Heart right ventricle (tissue), 16 donors: ENCODE measurements around the gene STAG2. TPM values are rescaled to one million over a fixed set of nuclear protein-coding genes. Genes with fewer than 3 reads are reported as not detected.

ENCODE experiments used
- ATAC-seq, 8 donors: fragments of 200-7000 bp; cut with Tn5 transposase; one replicate each; pipeline ENCODE4 v1.9.1; 2020; ENCODE audit warnings: mild to moderate bottlenecking in 8 of 8, moderate library complexity in 8 of 8, moderate number of reproducible peaks in 1 of 8
- DNase-seq, 2 donors: peaks; one replicate each; pipeline ENCODE4 v3.0.0-alpha.2; 2020
- H3K27ac ChIP-seq, 10 donors: fragments of 200-600 bp; sonication (generic) in 2 of 10; one replicate each; pipeline versions ENCODE4 v1.5.0 to v1.8.0; 2020 to 2022; ENCODE audit warnings: mild to moderate bottlenecking in 3 of 10
- H3K27me3 ChIP-seq, 7 donors: fragments of 200-600 bp; one replicate each; pipeline ENCODE4 v1.8.0; 2021 to 2022; ENCODE audit warnings: mild to moderate bottlenecking in 2 of 7
- H3K36me3 ChIP-seq, 9 donors: fragments of 200-600 bp; sonication (generic) in 1 of 9; one replicate each; pipeline versions ENCODE4 v1.5.0 to v1.8.0; 2020 to 2022; ENCODE audit warnings: mild to moderate bottlenecking in 2 of 9
- H3K4me1 ChIP-seq, 9 donors: fragments of 200-600 bp; sonication (generic) in 1 of 9; one replicate each; pipeline versions ENCODE4 v1.5.0 to v1.8.0; 2020 to 2022; ENCODE audit warnings: mild to moderate bottlenecking in 4 of 9
- H3K4me3 ChIP-seq, 10 donors: fragments of 200-600 bp; sonication (generic) in 2 of 10; one replicate each; pipeline versions ENCODE4 v1.5.0 to v1.8.0; 2020 to 2022; ENCODE audit warnings: mild to moderate bottlenecking in 7 of 10, moderate library complexity in 2 of 10
- H3K9me3 ChIP-seq, 11 donors: fragments of 200-600 bp in 10 of 11; sonication (generic) in 2 of 11; one replicate each; pipeline versions ENCODE4 v1.5.0 to v1.8.0; 2013 to 2022; ENCODE audit warnings: mild to moderate bottlenecking in 2 of 11, control low read depth in 1 of 11, moderate library complexity in 1 of 11
- CTCF ChIP-seq, 9 donors: fragments of 200-600 bp; sonication (generic) in 2 of 9; IDR thresholded peaks; one replicate each; pipeline versions ENCODE4 v1.5.0 to v1.8.0; 2021 to 2022; ENCODE audit warnings: antibody characterized with exemption in 9 of 9, mild to moderate bottlenecking in 5 of 9, moderate library complexity in 1 of 9
- WGBS, 2 donors: extraction: QIAGEN DNeasy Blood & Tissue Kit; methylation state at CpG; one replicate each; pipeline ENCODE4 v1.1.7; 2013; ENCODE audit warnings: inconsistent platforms in 1 of 2; 5-methylcytosine and 5-hydroxymethylcytosine counted together
- intact Hi-C, 10 donors: fragments of 100-400 bp; cut with DNase I; formaldehyde crosslinking; loops; one replicate each; pipeline versions ENCODE4 v1.11.1 to v1.14.2; 2022
- polyA plus RNA-seq, 2 donors: library from polyadenylated mRNA; stranded (reverse); fragments of 200-250 nt; gene quantifications; one replicate each; pipeline ENCODE4 v1.2.3, GENCODE V29; 2013
- total RNA-seq, 10 donors: library from RNA; stranded (reverse); fragmentation: NEBNext Ultra II Directional in 3 of 10; extraction: Animal tissue kit (Norgen Biotek cat#: 25700) in 3 of 10; gene quantifications; one replicate each; pipeline versions ENCODE4 v1.2.1 to v1.2.4, GENCODE V29; 2021 to 2023
- donor health status: Arrhythmogenic right ventricular cardiomyopathy.
- donor health status: ischemic (EF 13 %, LVEDD 7.1; RV severe dilation, severe dysfunction).
- donor health status: healthy with polysubstance abuse.
- donor health status: DM: no; HTN: yes; CAD: no.
- donor health status: DM: no; HTN: no; CAD: no.
- donor health status: ischemic (EF 25% LVEDD 6.9; RV normal size, moderate dysfunction).
- donor health status: ischemic (EF 25% LVEDD 5.7; RV mildly dilated, moderate dysfunction).
- donor health status: healthy.
- donor health status: DM: yes; HTN: yes; CAD: no.
- donor health status: Ischemic cardiomyopathy.
- donor health status: ischemic (EF 35%, LVEDD 5.7; RV mildly dilated, moderate dysfunction).
- donor health status: nonischemic (EF 11% LVEDD 7.7; RV severe dilation, severe dysfunction).
- donor health status: DM: yes; HTN: yes; CAD: no.
- donor health status: PGD.
- donor health status: ischemic (EF 29% LVEDD 5.4; RV normal size, mild dysfunction).
- donor health status: nonischemic (EF 23%, LVEDD 6.1; RV moderate dilation, normal function).

Gene STAG2
- total and polyA plus RNA-seq, 12 donors: 10.1 to 36.5 (median 28.3) TPM

GRCh38 chrX:123967497-123967896 lies 6.0 kb downstream of the STAG2 start:
- intact Hi-C loops: loop anchor here in 3 of 10 donors (10.0 kb wide), 2 partner anchors 47 to 57 kb away; no protein-coding TSS in a partner anchor
- no peak overlapping the region for H3K27ac ChIP-seq
- DNase-seq (no peak), ATAC-seq (no peak)
- WGBS, 2 donors: 92 to 98% methylated on average over 7 of the region's 7 CpGs
- peaks cover 0 to 62% (median 22%) of the 10 kb centered on the region in 9 donors for H3K4me1 ChIP-seq
- no peak overlapping the region for H3K4me3 ChIP-seq
- no peaks in the 10 kb centered on the region for H3K36me3 ChIP-seq
- peaks cover 0 to 3% (median 0%) of the 10 kb centered on the region in 11 donors for H3K9me3 ChIP-seq
- TF ChIP-seq CTCF (IDR thresholded peaks at IDR 0.05): no peak
- no peaks in the 10 kb centered on the region for H3K27me3 ChIP-seq

GRCh38 chrX:123968383-123969050 lies 7.0 kb downstream of the STAG2 start:
- WGBS, 2 donors: 59 to 60% methylated on average over 5 of the region's 5 CpGs
- Histone ChIP-seq H3K9me3 (no peaks in the 10 kb centered on the region), H3K36me3 (no peaks in the 10 kb centered on the region), H3K4me3 (no peak overlapping the region), H3K27ac (no peak overlapping the region), H3K4me1 (peaks cover 0 to 61% (median 26%) of the 10 kb centered on the region in 9 donors), H3K27me3 (no peaks in the 10 kb centered on the region)
- DNase-seq: no peak
- intact Hi-C loops: loop anchor here in 3 of 10 donors (10.0 kb wide), 2 partner anchors 46 to 56 kb away; no protein-coding TSS in a partner anchor
- TF ChIP-seq CTCF (IDR thresholded peaks at IDR 0.05): no peak
- ATAC-seq: no peak

GRCh38 chrX:123971982-123972381 lies 10.5 kb downstream of the STAG2 start:
- 58 to 72% methylated on average over 4 to 5 of the region's 5 CpGs for WGBS, 2 donors
- no peak overlapping the region for H3K4me3 ChIP-seq
- no peaks in the 10 kb centered on the region for H3K36me3 ChIP-seq
- H3K9me3 ChIP-seq: no peaks in the 10 kb centered on the region
- H3K27me3 ChIP-seq: no peaks in the 10 kb centered on the region
- intact Hi-C loops: no loop called here
- no peak overlapping the region for H3K27ac ChIP-seq
- H3K4me1 ChIP-seq: peaks cover 0 to 62% (median 20%) of the 10 kb centered on the region in 9 donors
- DNase-seq (no peak), ATAC-seq (no peak)
- no peak for TF ChIP-seq CTCF (IDR thresholded peaks at IDR 0.05)

- WGBS, 2 donors: 59 to 60% methylated on average over 3 of the region's 3 CpGs
- H3K27me3 ChIP-seq: no peaks in the 10 kb centered on the region
- TF ChIP-seq CTCF (IDR thresholded peaks at IDR 0.05): no peak
- H3K27ac ChIP-seq: no peak overlapping the region
- H3K4me3 ChIP-seq: no peak overlapping the region
- no peaks in the 10 kb centered on the region for H3K36me3 ChIP-seq
- H3K4me1 ChIP-seq: peaks cover 0 to 67% (median 21%) of the 10 kb centered on the region in 9 donors
- H3K9me3 ChIP-seq: no peaks in the 10 kb centered on the region
- DNase-seq (no peak), ATAC-seq (no peak)
- intact Hi-C loops: no loop called here
Observed at GRCh38 chrX:123973921-123974320, 12.4 kb downstream of the STAG2 start.
